Liver (tissue), 9 donors: ENCODE results near the gene GHITM. TPM values are rescaled to one million over a fixed set of nuclear protein-coding genes. Genes with fewer than 3 reads are reported as not detected.

Experiments
- DNase-seq: peaks from one replicate; pipeline ENCODE4 v3.0.0-alpha.2; 2017; ENCODE audit warnings: low spot score
- H3K27ac ChIP-seq, 2 donors: one replicate each; pipeline ENCODE4 v1.7.0; 2013; ENCODE audit warnings: inconsistent platforms in 2 of 2, low read length in 2 of 2, control low read depth in 1 of 2, low read depth in 1 of 2, mild to moderate bottlenecking in 1 of 2
- H3K27me3 ChIP-seq, 4 donors: one replicate each; pipeline versions ENCODE4 v1.6.1 to v1.7.0; 2013; ENCODE audit warnings: low read length in 3 of 4, inconsistent platforms in 1 of 4, mild to moderate bottlenecking in 1 of 4, moderate library complexity in 1 of 4; ENCODE audit not compliant: control insufficient read depth in 4 of 4, insufficient read depth in 4 of 4
- H3K36me3 ChIP-seq, 4 donors: one replicate each; pipeline versions ENCODE4 v1.6.1 to v1.7.0; 2013; ENCODE audit warnings: low read length in 3 of 4, mild to moderate bottlenecking in 3 of 4, low read depth in 1 of 4, moderate library complexity in 1 of 4; ENCODE audit not compliant: control insufficient read depth in 4 of 4, insufficient read depth in 3 of 4
- H3K4me1 ChIP-seq, 4 donors: one replicate each; pipeline versions ENCODE4 v1.6.1 to v1.7.0; 2013; ENCODE audit warnings: low read length in 3 of 4, mild to moderate bottlenecking in 3 of 4, moderate library complexity in 1 of 4; ENCODE audit not compliant: control insufficient read depth in 4 of 4, insufficient read depth in 4 of 4
- H3K4me3 ChIP-seq, 3 donors: one replicate each; pipeline versions ENCODE4 v1.6.1 to v1.7.0; 2013; ENCODE audit warnings: low read length in 3 of 3, control low read depth in 1 of 3, low read depth in 1 of 3, mild to moderate bottlenecking in 1 of 3
- H3K9ac ChIP-seq, 2 donors: one replicate each; pipeline ENCODE4 v1.7.0; 2013; ENCODE audit warnings: low read length in 2 of 2, mild to moderate bottlenecking in 2 of 2, moderate library complexity in 2 of 2, control low read depth in 1 of 2, low read depth in 1 of 2
- H3K9me3 ChIP-seq, 4 donors: one replicate each; pipeline versions ENCODE4 v1.6.1 to v1.7.0; 2013; ENCODE audit warnings: low read length in 3 of 4; ENCODE audit not compliant: control insufficient read depth in 4 of 4
- ATF3 ChIP-seq: IDR thresholded peaks from 2 replicates; pipeline ENCODE4 v1.6.1; 2016; ENCODE audit warnings: antibody characterized with exemption
- CTCF ChIP-seq: fragments of 150-350 bp; IDR thresholded peaks from 2 replicates; pipeline ENCODE4 v1.5.1; 2017; ENCODE audit warnings: improper control_type of control experiment, low read depth, low read length; ENCODE audit not compliant: missing input control
- EGR1 ChIP-seq, 2 donors: IDR thresholded peaks; 2 replicates each; pipeline ENCODE4 v1.6.1; 2016 to 2018; ENCODE audit warnings: antibody characterized with exemption in 2 of 2, low read depth in 2 of 2
- FOXA1 ChIP-seq: IDR thresholded peaks from 2 replicates; pipeline ENCODE4 v1.6.1; 2016; ENCODE audit warnings: antibody characterized with exemption
- FOXA2 ChIP-seq: IDR thresholded peaks from 2 replicates; pipeline ENCODE4 v1.6.1; 2016; ENCODE audit warnings: antibody characterized with exemption
- GABPA ChIP-seq, 2 donors: IDR thresholded peaks in 1 of 2; conservative IDR thresholded peaks in 1 of 2; 2 replicates each; pipeline ENCODE4 v1.6.1; 2016; ENCODE audit warnings: antibody characterized with exemption in 2 of 2, mild to moderate bottlenecking in 1 of 2, moderate library complexity in 1 of 2
- HNF4A ChIP-seq, 2 donors: conservative IDR thresholded peaks; 2 replicates each; pipeline ENCODE4 v1.6.1; 2016; ENCODE audit warnings: antibody characterized with exemption in 2 of 2, mild to moderate bottlenecking in 2 of 2
- HNF4G ChIP-seq: IDR thresholded peaks from 2 replicates; pipeline ENCODE4 v1.6.1; 2016; ENCODE audit warnings: antibody characterized with exemption
- JUND ChIP-seq, 2 donors: IDR thresholded peaks; 2 replicates each; pipeline ENCODE4 v1.6.1; 2016; ENCODE audit warnings: antibody characterized with exemption in 2 of 2
- MAX ChIP-seq: IDR thresholded peaks from 2 replicates; pipeline ENCODE4 v1.6.1; 2016; ENCODE audit warnings: antibody characterized with exemption
- NR2F2 ChIP-seq: IDR thresholded peaks from 2 replicates; pipeline ENCODE4 v1.6.1; 2016; ENCODE audit warnings: antibody characterized with exemption
- RAD21 ChIP-seq, 2 donors: IDR thresholded peaks; 2 replicates each; pipeline ENCODE4 v1.6.1; 2016; ENCODE audit warnings: antibody characterized with exemption in 2 of 2, mild to moderate bottlenecking in 2 of 2
- REST ChIP-seq: IDR thresholded peaks from 2 replicates; pipeline ENCODE4 v1.6.1; 2016; ENCODE audit warnings: antibody characterized with exemption, mild to moderate bottlenecking
- RXRA ChIP-seq, 2 donors: IDR thresholded peaks; 2 replicates each; pipeline ENCODE4 v1.6.1; 2017 to 2018; ENCODE audit warnings: antibody characterized with exemption in 2 of 2, mild to moderate bottlenecking in 1 of 2
- SP1 ChIP-seq: IDR thresholded peaks from 2 replicates; pipeline ENCODE4 v1.6.1; 2018; ENCODE audit warnings: antibody characterized with exemption, mild to moderate bottlenecking
- TAF1 ChIP-seq: conservative IDR thresholded peaks from 2 replicates; pipeline ENCODE4 v1.6.1; 2016; ENCODE audit warnings: antibody characterized with exemption, mild to moderate bottlenecking
- YY1 ChIP-seq: IDR thresholded peaks from 2 replicates; pipeline ENCODE4 v1.6.1; 2016; ENCODE audit warnings: antibody characterized with exemption, mild to moderate bottlenecking
- ZBTB33 ChIP-seq: IDR thresholded peaks from 2 replicates; pipeline ENCODE4 v1.6.1; 2016; ENCODE audit warnings: antibody characterized with exemption
- WGBS: extraction: QIAGEN DNeasy Blood & Tissue Kit; methylation state at CpG from one replicate; pipeline ENCODE4 v1.1.7; 2013; 5-methylcytosine and 5-hydroxymethylcytosine counted together
- polyA plus RNA-seq, 2 donors: library from polyadenylated mRNA; stranded (reverse) in 1 of 2; unstranded in 1 of 2; fragments of 200-250 nt in 1 of 2; fragments of >200 nt in 1 of 2; fragmentation: Nextera tagmentation in 1 of 2; extraction: Ambion mirVana in 1 of 2; gene quantifications; one replicate each; pipeline versions ENCODE4 v1.2.1 to v1.2.3, GENCODE V29; 2013 to 2015
- total RNA-seq, 2 donors: library from RNA; depleted of rRNA; stranded (reverse); fragments of >200 nt; gene quantifications; one replicate each; pipeline ENCODE4 v1.2.3, GENCODE V29; 2014
- donor health status: healthy.
- donor health status: healthy.
- donor health status: healthy.
- donor health status: healthy.
- donor health status: healthy.

Gene GHITM
- total and polyA plus RNA-seq, 4 donors, result 156 to 252 (median 194) TPM

- TF ChIP-seq RAD21 (IDR thresholded peaks at IDR 0.05), result no peak
- TF ChIP-seq NR2F2, result no peak
- TF ChIP-seq CTCF, result no peak
- no peak for TF ChIP-seq TAF1
- TF ChIP-seq HNF4A (conservative IDR thresholded peaks at IDR 0.05), result no peak
- TF ChIP-seq FOXA2, result no peak
- no peak for TF ChIP-seq ZBTB33
- no peak for TF ChIP-seq REST
- TF ChIP-seq HNF4G, result no peak
- TF ChIP-seq GABPA (IDR thresholded peaks at IDR 0.05 in 1 of 2, conservative IDR thresholded peaks at IDR 0.05 in 1 of 2), result no peak
- TF ChIP-seq FOXA1, result no peak
- no peak for TF ChIP-seq YY1
- no peak for TF ChIP-seq EGR1 (IDR thresholded peaks at IDR 0.05; ENCODE audit: low read depth in 2 of 2)
- no peak for TF ChIP-seq SP1
- no peak for TF ChIP-seq MAX
- no peak for TF ChIP-seq JUND (IDR thresholded peaks at IDR 0.05)
- TF ChIP-seq RXRA (IDR thresholded peaks at IDR 0.05), result no peak
- no peak for TF ChIP-seq ATF3
- H3K4me3 ChIP-seq, result no peak overlapping the region
- no peaks in the 10 kb centered on the region for H3K27me3 ChIP-seq
- H3K9ac ChIP-seq, result no peak overlapping the region
- peaks cover 0 to 6% (median 3%) of the 10 kb centered on the region in 4 donors for H3K9me3 ChIP-seq
- no peak overlapping the region for H3K27ac ChIP-seq
- DNase-seq, result no peak
- WGBS, result 71% methylated on average over 1 of the region's 1 CpG
- H3K36me3 ChIP-seq, result no peaks in the 10 kb centered on the region
- no peaks in the 10 kb centered on the region for H3K4me1 ChIP-seq
Measured at GRCh38 chr10:84126785-84127167, 12.5 kb upstream of the GHITM start.
